Right atrium auricular region (tissue), 2 donors: ENCODE measurements around the gene CMPK2. TPM values are rescaled to one million over a fixed set of nuclear protein-coding genes. Genes with fewer than 3 reads are reported as not detected.

Experiments
- DNase-seq: peaks from one replicate; pipeline ENCODE4 v3.0.0-alpha.2; 2019; ENCODE audit warnings: low spot score
- H3K27ac ChIP-seq, 2 donors: fragments of 200-600 bp; sonication (generic); 1 replicate in 1 of 2; 2 replicates in 1 of 2; pipeline ENCODE4 v1.5.1; 2016 to 2019
- H3K27me3 ChIP-seq, 2 donors: fragments of 200-600 bp; sonication (generic); one replicate each; pipeline versions ENCODE4 v1.5.1 to v1.6.0; 2017 to 2019
- H3K36me3 ChIP-seq: fragments of 200-600 bp; sonication (generic); one replicate; pipeline ENCODE4 v1.5.1; 2016
- H3K4me1 ChIP-seq, 2 donors: fragments of 200-600 bp; sonication (generic); one replicate each; pipeline versions ENCODE4 v1.5.1 to v1.6.0; 2017 to 2019
- H3K4me3 ChIP-seq, 2 donors: fragments of 200-600 bp; sonication (generic); 1 replicate in 1 of 2; 2 replicates in 1 of 2; pipeline ENCODE4 v1.5.1; 2017 to 2019; ENCODE audit warnings: mild to moderate bottlenecking in 1 of 2, moderate library complexity in 1 of 2
- H3K9me3 ChIP-seq, 2 donors: fragments of 200-600 bp; sonication (generic); one replicate each; pipeline ENCODE4 v1.5.1; 2019
- CTCF ChIP-seq, 2 donors: fragments of 200-600 bp; sonication (generic); IDR thresholded peaks; one replicate each; pipeline ENCODE4 v1.5.1; 2019; ENCODE audit warnings: antibody characterized with exemption in 2 of 2
- total RNA-seq, 2 donors: library from RNA; depleted of rRNA; stranded (reverse); fragments of >200 nt; gene quantifications; one replicate each; pipeline ENCODE4 v1.1.0, GENCODE V29; 2016

CMPK2 gene, protein sequence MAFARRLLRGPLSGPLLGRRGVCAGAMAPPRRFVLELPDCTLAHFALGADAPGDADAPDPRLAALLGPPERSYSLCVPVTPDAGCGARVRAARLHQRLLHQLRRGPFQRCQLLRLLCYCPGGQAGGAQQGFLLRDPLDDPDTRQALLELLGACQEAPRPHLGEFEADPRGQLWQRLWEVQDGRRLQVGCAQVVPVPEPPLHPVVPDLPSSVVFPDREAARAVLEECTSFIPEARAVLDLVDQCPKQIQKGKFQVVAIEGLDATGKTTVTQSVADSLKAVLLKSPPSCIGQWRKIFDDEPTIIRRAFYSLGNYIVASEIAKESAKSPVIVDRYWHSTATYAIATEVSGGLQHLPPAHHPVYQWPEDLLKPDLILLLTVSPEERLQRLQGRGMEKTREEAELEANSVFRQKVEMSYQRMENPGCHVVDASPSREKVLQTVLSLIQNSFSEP
- total RNA-seq = 1 to 10 TPM; 1.8 to 4.4 TPM

DNA sequence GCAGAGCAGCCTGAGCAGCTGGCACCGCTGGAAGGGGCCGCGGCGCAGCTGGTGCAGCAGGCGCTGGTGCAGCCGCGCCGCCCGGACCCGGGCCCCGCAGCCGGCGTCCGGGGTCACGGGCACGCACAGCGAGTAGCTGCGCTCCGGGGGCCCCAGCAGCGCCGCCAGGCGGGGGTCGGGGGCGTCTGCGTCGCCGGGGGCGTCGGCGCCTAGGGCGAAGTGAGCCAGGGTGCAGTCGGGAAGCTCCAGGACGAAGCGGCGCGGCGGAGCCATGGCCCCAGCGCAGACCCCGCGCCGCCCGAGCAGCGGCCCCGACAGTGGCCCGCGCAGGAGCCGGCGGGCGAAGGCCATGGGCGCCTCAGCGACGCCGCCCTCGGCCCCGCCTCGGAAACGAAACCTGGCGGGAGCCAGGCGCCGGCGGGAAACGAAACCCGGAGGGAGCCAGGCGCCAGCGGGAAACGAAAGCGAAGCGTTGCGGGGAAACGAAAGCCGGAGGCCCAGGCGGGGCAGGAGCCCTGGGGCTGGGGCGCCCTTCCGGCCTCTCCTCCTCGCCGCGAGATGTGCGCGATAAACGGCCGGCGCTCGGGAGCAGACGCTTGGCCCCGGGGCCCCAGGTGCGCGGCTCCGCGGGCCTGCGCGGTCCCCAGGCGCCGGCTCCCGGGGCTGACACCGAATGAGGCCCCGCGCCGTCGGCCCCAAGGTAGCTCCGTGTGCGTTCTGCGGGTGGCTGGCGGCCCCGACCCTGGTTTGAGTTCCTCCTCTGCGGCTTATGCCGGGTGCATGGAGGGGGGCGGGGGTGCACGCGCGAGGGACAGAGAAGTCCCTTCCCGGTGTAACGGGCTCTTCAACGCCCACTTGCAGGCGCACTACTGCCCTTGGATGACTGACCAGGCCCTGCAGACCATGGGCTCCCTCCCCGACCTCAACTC, at the start of gene CMPK2:
TSS of gene CMPK2 (minus strand) at position 562 of the 929 bp plus-strand sequence. CDS start at position 351, 211 bp downstream.
- H3K9me3 ChIP-seq = no peaks in the 10 kb centered on the region
- TF ChIP-seq CTCF (IDR thresholded peaks at IDR 0.05) = peak in 1 of 2 donors; percentile 31
- H3K27ac ChIP-seq = peak within 1 kb of the TSS; percentile 69 to 84
- H3K36me3 ChIP-seq = no peaks in the 10 kb centered on the region
- H3K27me3 ChIP-seq = no peaks in the 10 kb centered on the region
- DNase-seq = no peak
- peaks cover 0 to 21% of the 10 kb centered on the region in 2 donors for H3K4me1 ChIP-seq
- peak within 1 kb of the TSS; percentile 61 to 85 for H3K4me3 ChIP-seq

DNA sequence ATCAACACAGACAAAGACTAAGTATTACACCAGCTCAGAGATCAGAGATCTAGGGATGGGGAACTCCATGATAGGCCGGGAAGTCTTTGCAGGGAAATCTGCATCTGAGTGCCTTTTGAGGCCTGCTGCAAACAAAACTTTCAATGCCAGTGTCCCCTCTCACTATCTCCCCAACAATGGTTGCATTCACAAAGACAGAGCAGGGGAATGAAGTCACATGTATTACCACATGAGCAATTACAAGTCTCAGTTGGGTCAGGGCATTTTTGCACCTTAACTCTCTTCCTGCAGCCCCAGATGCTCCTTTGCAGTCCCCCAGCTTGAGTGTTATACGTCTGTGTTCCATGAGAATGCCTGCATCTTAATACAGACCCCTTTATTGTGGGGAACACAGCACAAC, 49.7 kb upstream of the CMPK2 start:
- H3K27ac ChIP-seq = no peak overlapping the region

DNA sequence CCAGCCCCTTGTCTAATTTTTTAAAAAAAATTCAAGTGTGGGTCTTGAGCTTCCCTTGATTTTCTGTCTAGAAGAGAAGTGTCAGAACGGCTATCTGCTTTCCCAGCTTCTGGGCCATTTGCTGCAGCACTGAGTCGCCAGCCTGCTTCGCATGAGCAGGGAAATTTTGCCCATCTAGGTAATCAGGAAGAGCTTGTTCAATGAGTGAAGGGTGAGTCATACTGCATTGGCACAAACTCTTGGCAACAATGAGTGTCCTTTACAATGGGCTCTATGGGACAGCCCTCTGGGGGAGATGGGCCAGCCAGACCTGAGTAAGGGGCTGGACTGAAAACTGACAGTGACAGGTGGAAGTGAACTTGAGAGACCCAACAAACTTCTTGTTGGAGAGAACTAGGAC, 49.1 kb upstream of the CMPK2 start:
- no peaks in the 10 kb centered on the region for H3K9me3 ChIP-seq
- no peak overlapping the region for H3K27ac ChIP-seq
- peaks cover 0 to 6% of the 10 kb centered on the region in 2 donors for H3K4me1 ChIP-seq
- H3K27me3 ChIP-seq = no peaks in the 10 kb centered on the region
- no peak overlapping the region for H3K4me3 ChIP-seq
- DNase-seq = no peak
- H3K36me3 ChIP-seq = no peaks in the 10 kb centered on the region
- TF ChIP-seq CTCF (IDR thresholded peaks at IDR 0.05) = no peak

More for the DNA sequence above, 49.7 kb upstream of the CMPK2 start:
- no peak for TF ChIP-seq CTCF (IDR thresholded peaks at IDR 0.05)
- Histone ChIP-seq H3K9me3 (no peaks in the 10 kb centered on the region), H3K4me3 (no peak overlapping the region), H3K27me3 (no peaks in the 10 kb centered on the region), H3K36me3 (no peaks in the 10 kb centered on the region), H3K4me1 (peaks cover 0 to 11% of the 10 kb centered on the region in 2 donors)
- no peak for DNase-seq

DNA sequence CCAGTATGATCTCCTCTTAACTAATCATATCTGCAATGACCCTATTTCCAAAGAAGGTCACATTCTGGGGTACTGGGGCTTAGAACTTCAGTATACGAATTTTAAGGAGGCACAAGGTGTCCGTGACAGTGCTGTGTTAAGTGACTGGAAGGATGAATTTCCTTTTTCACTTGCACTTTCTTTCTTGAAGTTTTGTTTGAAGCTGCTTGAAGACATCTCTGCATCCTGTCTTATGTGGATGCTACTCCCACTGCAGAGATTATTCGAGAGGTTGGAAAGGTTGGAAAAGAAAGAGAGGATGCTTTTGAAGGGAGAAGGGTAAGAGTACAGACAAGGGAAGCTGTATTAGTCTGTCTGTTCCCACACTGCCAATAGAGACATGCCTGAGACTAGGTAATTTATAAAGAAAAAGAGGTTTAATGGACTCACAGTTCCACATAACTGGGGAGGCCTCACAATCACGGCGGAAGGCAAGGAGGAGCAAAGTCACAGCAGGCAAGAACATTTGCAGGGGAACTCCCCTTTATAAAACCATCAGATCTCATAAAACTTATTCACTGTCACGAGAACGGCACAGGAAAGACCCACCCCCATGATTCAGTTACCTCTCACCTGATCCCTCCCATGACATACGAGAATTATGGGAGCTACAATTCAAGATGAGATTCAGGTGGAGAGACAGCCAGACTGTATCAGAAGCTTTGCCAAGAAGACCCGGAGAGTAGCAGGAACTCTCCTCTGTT, 47.9 kb upstream of the CMPK2 start:
- Histone ChIP-seq H3K4me1 (peaks cover 0 to 5% of the 10 kb centered on the region in 2 donors), H3K27ac (no peak overlapping the region), H3K36me3 (no peaks in the 10 kb centered on the region), H3K9me3 (no peaks in the 10 kb centered on the region), H3K4me3 (no peak overlapping the region), H3K27me3 (no peaks in the 10 kb centered on the region)
- TF ChIP-seq CTCF (IDR thresholded peaks at IDR 0.05) = no peak
- no peak for DNase-seq

DNA sequence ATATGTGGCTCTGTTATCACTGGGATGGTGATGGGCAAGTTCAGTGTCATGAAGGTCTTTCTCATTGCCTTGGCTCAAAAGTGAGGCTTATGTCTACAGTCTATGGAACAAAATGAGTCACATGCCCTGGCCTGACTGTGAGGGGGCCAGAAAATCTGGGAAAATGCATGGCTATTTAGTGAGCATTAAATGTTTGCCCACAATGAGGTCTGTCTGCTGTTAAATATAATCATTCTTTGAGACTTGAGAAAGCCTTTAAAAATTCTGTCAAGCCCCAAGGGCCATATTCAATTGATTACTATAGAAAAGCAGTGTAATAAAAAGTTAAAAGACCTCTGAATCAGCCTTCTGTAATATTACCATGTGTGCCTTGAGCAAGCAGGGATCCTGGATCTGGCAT, 46.0 kb upstream of the CMPK2 start:
- Histone ChIP-seq H3K36me3 (no peaks in the 10 kb centered on the region), H3K4me1 (no peaks in the 10 kb centered on the region), H3K4me3 (no peak overlapping the region), H3K9me3 (no peaks in the 10 kb centered on the region), H3K27me3 (no peaks in the 10 kb centered on the region), H3K27ac (no peak overlapping the region)
- no peak for TF ChIP-seq CTCF (IDR thresholded peaks at IDR 0.05)
- DNase-seq = no peak
